Smooth muscle cell of the coronary artery (primary cell): ENCODE results near the gene COQ10B. TPM values are rescaled to one million over a fixed set of nuclear protein-coding genes. Genes with fewer than 3 reads are reported as not detected.

ENCODE experiments used
- total RNA-seq: library from RNA; depleted of rRNA; stranded (reverse); fragments of >200 nt; gene quantifications from 2 replicates; pipeline ENCODE4 v1.2.3, GENCODE V29; 2014; ENCODE audit warnings: low replicate concordance

The COQ10B gene
- total RNA-seq: 19.1 and 36.3 TPM in 2 replicates

DNA sequence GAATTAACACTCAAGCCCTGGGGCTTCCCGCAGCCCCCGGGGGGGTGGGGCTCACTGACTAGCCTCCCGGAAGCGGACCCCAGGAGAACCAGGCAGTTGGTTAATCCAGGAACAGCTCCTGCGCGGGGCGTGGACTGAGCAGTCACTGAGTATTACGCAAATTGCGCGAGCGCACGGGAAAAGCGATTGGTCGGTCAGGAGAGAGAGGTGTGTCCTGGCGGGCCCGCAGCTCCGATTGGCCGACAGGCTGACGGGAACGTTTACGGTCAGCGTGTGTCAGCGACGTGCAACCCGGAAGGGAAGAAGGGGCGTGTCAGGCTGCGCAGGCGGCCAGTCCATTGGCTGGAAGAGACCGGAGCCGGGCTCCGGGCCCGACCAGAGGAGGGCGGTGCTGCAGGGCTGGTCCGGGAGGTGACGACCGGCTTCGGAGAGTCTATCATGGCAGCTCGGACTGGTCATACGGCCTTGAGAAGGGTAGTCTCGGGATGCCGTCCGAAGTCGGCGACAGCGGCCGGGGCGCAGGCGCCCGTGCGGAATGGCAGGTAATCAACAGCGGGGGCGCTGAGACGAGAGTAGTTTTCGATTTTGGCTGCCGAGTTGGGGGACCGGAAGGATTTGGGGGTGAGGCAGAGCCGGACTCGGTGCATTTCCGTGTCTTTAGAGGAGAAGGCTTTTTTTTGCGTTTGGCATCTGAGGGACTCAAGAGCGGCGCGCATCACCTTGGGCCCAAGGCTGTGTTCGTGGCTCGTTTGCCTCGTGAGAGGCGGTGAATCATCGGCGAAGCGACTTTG lies at the start of gene COQ10B:
TSS of gene COQ10B (plus strand) at position 430 of the 791 bp plus-strand sequence. CDS start at position 439, 9 bp downstream.

DNA sequence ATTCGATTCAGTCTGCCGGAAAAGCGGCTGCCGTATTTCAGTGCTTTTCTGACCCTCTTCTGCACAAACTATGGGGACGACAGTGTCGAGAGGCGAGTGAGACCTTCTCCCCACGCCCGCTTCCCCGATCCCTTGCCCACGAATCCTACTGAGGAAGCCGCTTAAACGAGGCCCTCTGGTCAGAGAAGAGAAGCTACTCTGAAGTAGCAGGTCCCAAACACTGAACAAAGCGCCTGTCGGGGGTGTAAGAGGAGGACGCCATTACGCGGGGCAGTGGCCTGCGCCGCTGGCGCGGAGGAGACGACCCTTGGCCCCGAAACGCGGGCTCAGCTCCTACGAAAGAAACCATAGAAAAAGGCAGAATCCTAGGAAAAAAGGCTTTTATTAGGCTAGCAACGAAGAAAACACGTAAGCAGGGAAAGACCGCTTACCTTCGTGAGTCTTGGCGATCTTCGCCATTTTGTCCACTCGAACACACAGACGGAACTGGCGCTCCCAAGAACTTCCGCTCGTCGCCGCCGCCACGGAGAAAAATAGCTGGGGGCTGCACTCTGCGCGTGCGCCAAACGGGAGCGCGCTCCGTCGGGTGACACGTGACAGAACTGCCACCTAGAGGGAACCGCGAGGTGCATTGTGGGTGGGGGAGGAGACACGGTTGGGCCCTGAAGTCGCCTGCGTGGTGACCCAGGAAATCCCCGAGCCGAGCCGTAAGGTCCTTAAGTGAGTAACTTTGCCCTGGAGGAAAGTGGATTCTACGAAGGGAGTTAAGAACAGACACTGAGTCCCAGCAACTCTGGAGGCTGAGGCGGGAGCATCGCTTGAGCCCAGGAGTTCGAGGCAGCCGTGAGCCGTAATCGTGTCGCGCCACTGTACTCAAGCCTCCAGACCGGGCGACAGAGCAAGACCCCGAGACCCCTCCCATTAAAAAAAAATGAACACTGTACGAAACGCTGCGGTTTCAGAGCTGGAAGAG lies 18.5 kb upstream of the COQ10B start, which contains the start of gene SF3B1:
TSS of gene SF3B1 (minus strand) at position 488 of the 973 bp plus-strand sequence. CDS start at position 459, 29 bp downstream.

DNA sequence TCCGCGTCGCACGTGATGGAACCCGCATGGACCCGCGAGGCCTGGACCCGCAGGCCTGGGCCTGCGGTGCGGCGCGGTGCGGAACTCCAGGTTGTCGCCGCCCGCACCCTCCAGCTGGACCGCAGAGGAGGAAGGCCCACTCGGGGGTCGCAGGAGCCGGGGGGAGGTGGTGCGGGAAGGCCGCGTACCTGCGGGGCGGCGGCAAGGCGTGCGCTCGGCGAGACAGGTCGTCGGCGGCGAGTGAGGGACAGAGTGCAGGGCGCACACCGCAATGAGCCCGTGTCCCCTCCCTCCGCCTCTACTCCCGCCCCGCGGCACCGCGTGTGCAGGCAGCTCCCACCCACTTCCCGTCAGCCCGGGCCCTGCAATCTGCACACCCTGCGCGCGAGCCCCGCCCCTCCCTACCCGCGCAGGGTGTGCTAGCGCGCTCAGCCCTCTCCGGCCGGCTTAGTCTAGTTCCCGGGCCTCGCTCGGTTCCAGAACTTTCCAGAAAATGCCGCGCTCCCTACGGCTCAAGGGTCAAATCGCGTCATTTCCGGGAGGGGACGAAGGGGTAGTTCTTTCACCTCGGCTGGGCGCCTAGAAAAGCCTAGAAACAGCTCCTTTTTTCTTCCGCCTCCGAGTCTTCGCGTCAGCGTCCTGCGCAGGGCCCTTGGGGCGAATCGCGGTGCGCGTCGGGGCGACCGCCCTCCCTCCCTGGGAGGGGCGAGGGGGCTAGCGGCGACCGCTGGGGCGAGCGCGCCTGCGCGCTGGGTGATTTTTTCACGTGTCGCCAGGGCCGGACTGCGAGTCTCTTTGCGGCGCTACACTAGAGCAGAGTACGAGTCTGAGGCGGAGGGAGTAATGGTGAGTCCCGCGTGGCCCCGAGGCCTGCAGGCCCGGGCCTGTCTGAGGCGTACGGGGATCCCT lies 46.5 kb downstream of the COQ10B start, which contains the start of the genes HSPD1 and HSPE1:
TSS of gene HSPD1 (minus strand) at position 247 of the 909 bp plus-strand sequence. CDS start 992 bp downstream, outside the sequence.
TSS of gene HSPE1 (plus strand) at position 786 of the 909 bp plus-strand sequence. CDS start at position 844, 58 bp downstream.

DNA sequence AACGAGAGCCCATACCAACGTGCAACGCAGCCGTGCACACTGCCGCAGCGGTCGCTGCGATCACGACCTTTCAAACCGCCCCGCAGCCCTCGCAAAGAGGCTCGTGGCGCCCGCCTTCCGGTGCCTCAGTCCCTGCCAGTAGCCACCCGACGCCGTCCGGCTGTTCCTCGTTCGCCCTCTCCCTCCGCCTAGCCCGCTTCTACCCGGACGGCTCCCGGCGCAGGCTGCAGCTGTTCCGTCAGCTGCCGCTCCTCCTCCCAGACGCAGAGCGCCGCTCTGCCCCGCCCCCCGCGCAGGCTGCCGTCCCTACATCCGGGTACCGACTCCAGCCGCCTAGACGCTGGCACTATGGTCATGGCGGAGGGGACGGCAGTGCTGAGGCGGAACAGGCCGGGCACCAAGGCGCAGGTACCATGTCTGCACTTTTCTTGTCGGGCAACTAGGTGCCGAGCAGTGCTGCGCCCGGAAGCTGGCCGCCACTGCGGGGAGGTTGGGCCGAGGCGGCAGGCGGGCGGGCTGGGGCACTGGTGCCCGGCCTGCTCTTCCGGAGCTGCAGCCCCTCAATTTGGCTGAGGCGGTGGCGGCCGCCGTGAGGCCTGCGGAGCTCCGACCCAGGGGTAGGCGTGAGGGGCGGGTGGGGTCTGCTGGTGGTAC lies 62.5 kb downstream of the COQ10B start, which contains the start of gene MOB4:
TSS of gene MOB4 (plus strand) at position 328 of the 654 bp plus-strand sequence. CDS start at position 349, 21 bp downstream.

Other genes with a start within 250 kb of the COQ10B start
- gene ANKRD44, start 142.8 kb upstream of the COQ10B start, total RNA-seq: 9.4 and 19.0 TPM in 2 replicates
- 168 and 186 TPM in 2 replicates for gene SF3B1, start 18.5 kb upstream of the COQ10B start, total RNA-seq
- gene HSPD1, start 46.3 kb downstream of the COQ10B start, total RNA-seq: 119 and 169 TPM in 2 replicates
- 52.5 and 102 TPM in 2 replicates for gene HSPE1, start 46.8 kb downstream of the COQ10B start, total RNA-seq
- 18.3 and 27.8 TPM in 2 replicates for gene MOB4, start 62.5 kb downstream of the COQ10B start, total RNA-seq
- 5.0 and 9.0 TPM in 2 replicates for gene RFTN2, start 222.0 kb downstream of the COQ10B start, total RNA-seq